ENCODE data around the gene NR2F1-AS1. TPM values are rescaled to one million over a fixed set of nuclear protein-coding genes. Genes with fewer than 3 reads are reported as not detected.

NR2F1-AS1 gene
- 12.2 and 19.5 TPM in 2 replicates for total RNA-seq

GRCh38 chr5:93580927-93581445, at the start of gene NR2F1-AS1:
Gene NR2F1-AS1, minus strand, starts transcription at chr5:93581219.

GRCh38 chr5:93582677-93583438, 1.8 kb upstream of the NR2F1-AS1 start, which contains the start of gene NR2F1:
Gene NR2F1, plus strand, starts transcription at chr5:93583222. Its CDS starts 1,802 bp downstream, at chr5:93585024.

Other genes starting within 250 kb of the NR2F1-AS1 start
- 24.6 and 39.6 TPM in 2 replicates for gene NR2F1, start 2.0 kb upstream of the NR2F1-AS1 start, total RNA-seq
- 0.32 and 0.61 TPM in 2 replicates for gene POU5F2, start 160.4 kb upstream of the NR2F1-AS1 start, total RNA-seq

All from epithelial cell of umbilical artery (primary cell).